ENCODE data around the gene GRIA3. TPM values are rescaled to one million over a fixed set of nuclear protein-coding genes. Genes with fewer than 3 reads are reported as not detected.

The GRIA3 gene
- total RNA-seq, 2 experiments from 2014 or later: not detected

DNA sequence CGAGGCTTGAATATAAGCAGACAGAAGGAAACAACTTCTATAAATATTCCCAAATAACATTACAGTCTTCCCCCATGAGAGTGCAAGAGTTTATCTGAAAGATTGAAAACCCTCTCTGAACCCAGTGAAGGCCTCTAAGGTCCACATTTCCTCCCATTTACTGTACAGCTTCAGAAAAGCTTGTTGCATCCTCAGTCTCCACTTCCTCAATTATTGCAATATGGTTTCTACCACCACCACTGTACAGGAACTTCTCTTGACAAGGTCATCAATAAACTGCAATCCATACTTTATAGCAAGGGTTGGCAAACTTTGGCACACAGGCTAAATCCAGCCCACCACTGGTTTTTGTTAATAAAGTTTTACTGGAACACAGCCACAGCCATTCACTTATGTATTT lies 309.8 kb downstream of the GRIA3 start:
- H3K9me3 ChIP-seq (ENCODE audit: low read length): no peaks in the 10 kb centered on the region
- CTCF ChIA-PET (ENCODE audit: unreplicated experiment): no interaction called here
- no peak overlapping the region for H3K4me2 ChIP-seq (ENCODE audit: low read length)
- no TSS peak for BruUV-seq (replicated peaks)
- no peaks in the 10 kb centered on the region for H3K4me1 ChIP-seq (ENCODE audit: insufficient read depth, low read length, poor library complexity, severe bottlenecking)
- no peaks in the 10 kb centered on the region for H4K20me1 ChIP-seq (ENCODE audit: insufficient read depth, low read length)
- DNase-seq (ENCODE audit: low spot score): no peak
- H2AFZ ChIP-seq (ENCODE audit: low read length): no peak overlapping the region
- no peaks in the 10 kb centered on the region for H3K36me3 ChIP-seq (ENCODE audit: insufficient read depth, low read length)
- POLR2A ChIA-PET: no interaction called here
- no peak overlapping the region for H3K27ac ChIP-seq (ENCODE audit: low read depth, low read length, poor library complexity, severe bottlenecking)
- no peak overlapping the region for H3K4me3 ChIP-seq (ENCODE audit: low read depth, low read length, poor library complexity, severe bottlenecking)
- TF ChIP-seq, protein P1, sequence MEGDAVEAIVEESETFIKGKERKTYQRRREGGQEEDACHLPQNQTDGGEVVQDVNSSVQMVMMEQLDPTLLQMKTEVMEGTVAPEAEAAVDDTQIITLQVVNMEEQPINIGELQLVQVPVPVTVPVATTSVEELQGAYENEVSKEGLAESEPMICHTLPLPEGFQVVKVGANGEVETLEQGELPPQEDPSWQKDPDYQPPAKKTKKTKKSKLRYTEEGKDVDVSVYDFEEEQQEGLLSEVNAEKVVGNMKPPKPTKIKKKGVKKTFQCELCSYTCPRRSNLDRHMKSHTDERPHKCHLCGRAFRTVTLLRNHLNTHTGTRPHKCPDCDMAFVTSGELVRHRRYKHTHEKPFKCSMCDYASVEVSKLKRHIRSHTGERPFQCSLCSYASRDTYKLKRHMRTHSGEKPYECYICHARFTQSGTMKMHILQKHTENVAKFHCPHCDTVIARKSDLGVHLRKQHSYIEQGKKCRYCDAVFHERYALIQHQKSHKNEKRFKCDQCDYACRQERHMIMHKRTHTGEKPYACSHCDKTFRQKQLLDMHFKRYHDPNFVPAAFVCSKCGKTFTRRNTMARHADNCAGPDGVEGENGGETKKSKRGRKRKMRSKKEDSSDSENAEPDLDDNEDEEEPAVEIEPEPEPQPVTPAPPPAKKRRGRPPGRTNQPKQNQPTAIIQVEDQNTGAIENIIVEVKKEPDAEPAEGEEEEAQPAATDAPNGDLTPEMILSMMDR (conservative IDR thresholded peaks at IDR 0.05; ENCODE audit: low read length): no peak
- no peak for TF ChIP-seq EZH2phosphoT487 (IDR thresholded peaks at IDR 0.05; ENCODE audit: borderline replicate concordance, low read depth, low read length)
- intact Hi-C loops (cut with micrococcal nuclease; ENCODE audit: unreplicated experiment): no loop called here
- H3K9me2 ChIP-seq (ENCODE audit: insufficient read depth, low read length): no peaks in the 10 kb centered on the region
- H3K79me2 ChIP-seq (ENCODE audit: insufficient read depth, low read depth, low read length): no peaks in the 10 kb centered on the region

DNA sequence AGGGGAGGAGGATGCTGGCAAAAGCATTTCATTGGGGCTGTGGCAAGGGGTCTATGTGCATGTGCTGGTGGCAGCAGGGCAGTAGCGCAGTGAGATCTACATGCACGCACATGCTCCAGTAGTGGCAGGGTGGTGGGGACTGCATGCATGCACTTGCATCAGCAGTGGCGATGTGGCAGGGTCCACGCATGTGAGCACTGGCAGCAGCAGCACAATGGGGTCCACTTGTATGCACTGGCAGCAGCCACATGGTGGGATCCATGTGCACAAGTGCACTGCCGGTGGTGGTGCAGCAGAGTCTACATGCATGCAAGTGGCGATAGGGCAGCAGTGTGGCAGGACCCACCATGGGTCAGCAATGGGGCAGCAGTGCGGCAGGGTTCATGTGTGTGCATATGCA lies 315.7 kb downstream of the GRIA3 start:
- H3K9me2 ChIP-seq (ENCODE audit: insufficient read depth, low read length): no peaks in the 10 kb centered on the region
- no peak for DNase-seq (ENCODE audit: low spot score)
- no peak overlapping the region for H3K27ac ChIP-seq (ENCODE audit: low read depth, low read length, poor library complexity, severe bottlenecking)
- CTCF ChIA-PET (ENCODE audit: unreplicated experiment): no interaction called here
- intact Hi-C loops (cut with micrococcal nuclease; ENCODE audit: unreplicated experiment): no loop called here
- H3K4me1 ChIP-seq (ENCODE audit: insufficient read depth, low read length, poor library complexity, severe bottlenecking): no peaks in the 10 kb centered on the region
- POLR2A ChIA-PET: no interaction called here
- no peak overlapping the region for H2AFZ ChIP-seq (ENCODE audit: low read length)
- H3K9me3 ChIP-seq (ENCODE audit: low read length): no peaks in the 10 kb centered on the region
- TF ChIP-seq, protein P1 (conservative IDR thresholded peaks at IDR 0.05; ENCODE audit: low read length): no peak
- TF ChIP-seq EZH2phosphoT487 (IDR thresholded peaks at IDR 0.05; ENCODE audit: borderline replicate concordance, low read depth, low read length): no peak
- BruUV-seq (replicated peaks): no TSS peak
- H3K79me2 ChIP-seq (ENCODE audit: insufficient read depth, low read depth, low read length): no peaks in the 10 kb centered on the region
- no peaks in the 10 kb centered on the region for H4K20me1 ChIP-seq (ENCODE audit: insufficient read depth, low read length)
- H3K4me2 ChIP-seq (ENCODE audit: low read length): no peak overlapping the region
- H3K36me3 ChIP-seq (ENCODE audit: insufficient read depth, low read length): no peaks in the 10 kb centered on the region
- H3K4me3 ChIP-seq (ENCODE audit: low read depth, low read length, poor library complexity, severe bottlenecking): no peak overlapping the region

DNA sequence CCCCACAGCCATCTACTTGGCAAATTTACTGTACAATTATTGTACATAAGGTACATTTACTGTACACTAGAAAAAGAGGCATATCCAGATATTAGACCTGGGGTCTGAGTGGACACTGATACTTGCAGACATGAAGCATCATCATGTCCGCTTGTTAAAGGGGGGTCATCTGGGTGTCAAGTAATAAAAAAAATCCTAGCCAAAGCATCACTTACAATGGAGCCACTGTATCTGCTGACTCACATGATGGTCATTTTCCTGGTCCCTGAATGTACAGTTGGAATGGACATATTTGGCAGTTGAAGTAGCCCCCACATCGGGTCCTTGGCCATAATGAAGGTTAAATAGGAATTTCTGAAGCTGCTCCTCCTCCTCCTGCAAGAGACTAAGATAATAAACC lies 320.0 kb downstream of the GRIA3 start:
- Histone ChIP-seq H2AFZ (ENCODE audit: low read length) (no peak overlapping the region), H3K4me1 (ENCODE audit: insufficient read depth, low read length, poor library complexity, severe bottlenecking) (no peaks in the 10 kb centered on the region), H3K79me2 (ENCODE audit: insufficient read depth, low read depth, low read length) (no peaks in the 10 kb centered on the region), H3K9me2 (ENCODE audit: insufficient read depth, low read length) (no peaks in the 10 kb centered on the region), H3K36me3 (ENCODE audit: insufficient read depth, low read length) (no peaks in the 10 kb centered on the region), H3K27ac (ENCODE audit: low read depth, low read length, poor library complexity, severe bottlenecking) (no peak overlapping the region), H3K4me2 (ENCODE audit: low read length) (no peak overlapping the region), H4K20me1 (ENCODE audit: insufficient read depth, low read length) (no peaks in the 10 kb centered on the region), H3K4me3 (ENCODE audit: low read depth, low read length, poor library complexity, severe bottlenecking) (no peak overlapping the region), H3K9me3 (ENCODE audit: low read length) (no peaks in the 10 kb centered on the region)
- no TSS peak for BruUV-seq (replicated peaks)
- TF ChIP-seq EZH2phosphoT487 (IDR thresholded peaks at IDR 0.05; ENCODE audit: borderline replicate concordance, low read depth, low read length): no peak
- TF ChIP-seq, protein P1 (conservative IDR thresholded peaks at IDR 0.05; ENCODE audit: low read length): no peak
- DNase-seq (ENCODE audit: low spot score): no peak
- intact Hi-C loops (cut with micrococcal nuclease; ENCODE audit: unreplicated experiment): no loop called here
- ChIA-PET CTCF (ENCODE audit: unreplicated experiment) (no interaction called here), POLR2A (no interaction called here)

Measured in OCI-LY7 (cell line).